HEK293T (cell line): ENCODE data around the gene ULK1.

Experiments used
- ARNT ChIP-seq: fragments of 450-650 bp; IDR thresholded peaks from 2 replicates; pipeline ENCODE4 v1.6.1; 2017; ENCODE audit warnings: mild to moderate bottlenecking
- BHLHE40 ChIP-seq: fragments of 450-650 bp; IDR thresholded peaks from 2 replicates; pipeline ENCODE4 v1.6.1; 2016; ENCODE audit warnings: mild to moderate bottlenecking, moderate library complexity, borderline replicate concordance
- CTBP1 ChIP-seq: fragments of 450-650 bp; IDR thresholded peaks from 2 replicates; pipeline ENCODE4 v1.6.1; 2016; ENCODE audit warnings: borderline replicate concordance
- ELF4 ChIP-seq: fragments of 450-650 bp; IDR thresholded peaks from 2 replicates; pipeline ENCODE4 v1.6.1; 2017; ENCODE audit warnings: antibody characterized with exemption
- FOXA1 ChIP-seq: fragments of 450-650 bp; IDR thresholded peaks from 2 replicates; pipeline ENCODE4 v1.6.1; 2016; ENCODE audit warnings: mild to moderate bottlenecking
- HDGF ChIP-seq: fragments of 450-650 bp; IDR thresholded peaks from 2 replicates; pipeline ENCODE4 v1.6.1; 2017; ENCODE audit warnings: antibody characterized with exemption, borderline replicate concordance
- LEF1 ChIP-seq: fragments of 450-650 bp; IDR thresholded peaks from 2 replicates; pipeline ENCODE4 v1.6.1; 2017; ENCODE audit warnings: mild to moderate bottlenecking, borderline replicate concordance
- NFRKB ChIP-seq: fragments of 450-650 bp; IDR thresholded peaks from 2 replicates; pipeline ENCODE4 v1.6.1; 2016; ENCODE audit warnings: mild to moderate bottlenecking, moderate library complexity
- SP1 ChIP-seq: fragments of 450-650 bp; IDR thresholded peaks from 2 replicates; pipeline ENCODE4 v1.6.1; 2017

GRCh38 chr12:131883521-131883900, 10.9 kb upstream of the ULK1 start:
- TF ChIP-seq ELF4 (no peak), FOXA1 (no peak), LEF1 (no peak), SP1 (no peak), CTBP1 (no peak), BHLHE40 (no peak), ARNT (no peak), NFRKB (no peak), HDGF (no peak)
